Eye (tissue), 1 donor: ENCODE data around the gene TEPSIN.

Experiments
- DNase-seq: peaks from one replicate; pipeline ENCODE4 v3.0.0-alpha.2; 2015

The TEPSIN gene

GRCh38 chr17:81249223-81250040 is 10.6 kb upstream of the TEPSIN start:
- DNase-seq: no peak

GRCh38 chr17:81248649-81249048 is 9.8 kb upstream of the TEPSIN start:
- no peak for DNase-seq

- no peak for DNase-seq
These were observed 8.6 kb upstream of the TEPSIN start for GRCh38 chr17:81247339-81247990.

GRCh38 chr17:81246679-81247338 is 8.0 kb upstream of the TEPSIN start:
- no peak for DNase-seq

GRCh38 chr17:81246343-81246670 is 7.5 kb upstream of the TEPSIN start:
- DNase-seq: no peak

- peak; percentile 66 for DNase-seq
These were observed 6.9 kb upstream of the TEPSIN start for GRCh38 chr17:81245665-81246342.

GRCh38 chr17:81245024-81245664 is 6.3 kb upstream of the TEPSIN start:
- peak; percentile 62 for DNase-seq

- no peak for DNase-seq
These were observed 5.6 kb upstream of the TEPSIN start for GRCh38 chr17:81244358-81245023.

- no peak for DNase-seq
These were observed 4.4 kb upstream of the TEPSIN start for GRCh38 chr17:81243333-81243664.

GRCh38 chr17:81242421-81243332 is 3.8 kb upstream of the TEPSIN start:
- DNase-seq: no peak

- DNase-seq: peak; percentile 72
These were observed 3.0 kb upstream of the TEPSIN start for GRCh38 chr17:81241648-81242420.

GRCh38 chr17:81241203-81241602 is 2.3 kb upstream of the TEPSIN start:
- DNase-seq: no peak

GRCh38 chr17:81240761-81241160 is 1.9 kb upstream of the TEPSIN start:
- DNase-seq: no peak

- DNase-seq: no peak
These were observed 1.1 kb upstream of the TEPSIN start for GRCh38 chr17:81239714-81240555.

- no peak for DNase-seq
These were observed 403 bp downstream of the TEPSIN start for GRCh38 chr17:81238490-81238814.

GRCh38 chr17:81237591-81238489 is 1.0 kb downstream of the TEPSIN start:
- no peak for DNase-seq

- DNase-seq: no peak
These were observed 2.1 kb downstream of the TEPSIN start for GRCh38 chr17:81236784-81237183.
